Inferior parietal cortex (tissue), 1 donor: ENCODE measurements around the gene DHRS12.
"Not testable (repeated sequence)": the region's sequence is repeated elsewhere in the genome, so short reads cannot be mapped to it uniquely, and the experiment has no call there.

ENCODE experiments used
- DNase-seq: peaks from one replicate; pipeline ENCODE4 v3.0.0-alpha.2; 2016; ENCODE audit errors: extremely low spot score

The DHRS12 gene

GRCh38 chr13:51827254-51827653, 23.3 kb upstream of the DHRS12 start:
- no peak for DNase-seq

GRCh38 chr13:51826606-51827005, 22.6 kb upstream of the DHRS12 start:
- no peak for DNase-seq

- no peak for DNase-seq
Observed at GRCh38 chr13:51825681-51826254, 21.8 kb upstream of the DHRS12 start.

GRCh38 chr13:51825165-51825592, 21.2 kb upstream of the DHRS12 start:
- no peak for DNase-seq

- DNase-seq = not testable (repeated sequence)
Observed at GRCh38 chr13:51824712-51825111, 20.7 kb upstream of the DHRS12 start.

DNA sequence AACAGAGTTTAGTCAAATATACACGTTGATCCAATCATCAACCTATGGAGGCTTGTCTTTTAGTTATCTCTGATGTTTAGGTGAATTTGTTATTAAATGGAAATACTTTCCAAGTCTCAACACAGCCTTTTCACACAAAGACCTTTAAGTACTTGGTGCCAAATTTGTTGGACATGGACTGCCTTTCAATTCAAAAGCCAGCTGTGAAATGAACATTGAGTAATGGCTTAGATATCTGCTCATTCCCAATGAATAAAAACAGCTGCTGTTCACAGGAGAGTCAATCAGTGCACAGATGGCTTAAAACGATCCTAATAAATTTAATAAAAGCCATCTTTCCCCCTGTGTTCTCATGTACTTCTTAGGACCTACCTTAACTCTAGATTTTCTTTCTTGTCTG, 19.9 kb upstream of the DHRS12 start:
- no peak for DNase-seq

GRCh38 chr13:51823359-51823758, 19.4 kb upstream of the DHRS12 start:
- DNase-seq = no peak

DNA sequence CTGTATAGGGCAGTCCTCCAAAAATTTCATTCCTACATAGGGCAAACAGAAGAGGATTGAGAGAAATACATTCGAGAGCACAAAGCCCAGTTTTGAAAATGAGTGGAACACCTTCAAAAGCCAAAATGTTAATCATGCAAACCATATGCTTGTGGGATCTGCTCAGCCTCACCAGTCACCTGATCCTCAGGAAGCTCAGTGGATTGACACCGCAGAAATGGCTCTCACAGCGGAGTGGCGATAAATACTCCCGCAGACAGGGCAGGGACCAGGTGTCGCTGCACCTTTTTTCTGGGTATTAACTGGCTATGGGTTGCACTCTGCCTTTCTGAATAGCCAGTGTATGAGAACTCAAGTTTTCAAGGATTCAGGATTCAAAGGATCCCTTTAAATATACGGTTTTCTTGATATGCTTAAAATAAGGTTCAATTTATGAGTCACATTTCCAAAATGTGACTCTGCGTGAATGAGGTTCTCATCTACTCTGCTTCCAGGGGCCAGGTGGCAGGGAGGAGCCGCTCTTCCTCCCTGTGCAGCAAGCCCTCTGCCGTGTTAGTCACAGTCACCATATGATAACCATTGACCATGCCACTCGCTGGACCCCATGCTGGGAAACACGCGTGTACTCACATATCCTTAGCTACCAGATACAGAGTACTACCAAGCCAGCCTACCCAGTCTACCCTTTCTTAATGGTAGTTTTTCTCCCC, 18.3 kb upstream of the DHRS12 start:
- DNase-seq = no peak

DNA sequence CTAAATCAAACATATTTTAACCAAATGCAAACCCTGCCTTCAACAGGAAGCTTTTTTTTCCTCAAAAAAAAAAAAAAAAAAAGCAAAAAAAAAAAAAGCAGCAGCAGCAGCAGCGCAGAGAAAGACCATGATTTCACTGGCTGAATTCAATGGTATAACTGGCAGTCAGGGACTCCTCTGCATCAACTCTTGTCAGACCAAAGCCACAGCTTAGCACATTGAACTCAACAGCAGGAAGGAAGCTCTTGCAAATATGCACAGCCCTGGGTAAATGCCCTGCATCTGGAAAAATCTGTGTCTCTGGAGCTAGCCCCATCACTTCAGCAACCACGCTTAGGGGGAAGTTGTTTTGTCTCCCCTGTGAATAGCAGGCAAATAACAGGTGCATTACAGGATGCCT, 17.6 kb upstream of the DHRS12 start:
- DNase-seq = no peak

DNA sequence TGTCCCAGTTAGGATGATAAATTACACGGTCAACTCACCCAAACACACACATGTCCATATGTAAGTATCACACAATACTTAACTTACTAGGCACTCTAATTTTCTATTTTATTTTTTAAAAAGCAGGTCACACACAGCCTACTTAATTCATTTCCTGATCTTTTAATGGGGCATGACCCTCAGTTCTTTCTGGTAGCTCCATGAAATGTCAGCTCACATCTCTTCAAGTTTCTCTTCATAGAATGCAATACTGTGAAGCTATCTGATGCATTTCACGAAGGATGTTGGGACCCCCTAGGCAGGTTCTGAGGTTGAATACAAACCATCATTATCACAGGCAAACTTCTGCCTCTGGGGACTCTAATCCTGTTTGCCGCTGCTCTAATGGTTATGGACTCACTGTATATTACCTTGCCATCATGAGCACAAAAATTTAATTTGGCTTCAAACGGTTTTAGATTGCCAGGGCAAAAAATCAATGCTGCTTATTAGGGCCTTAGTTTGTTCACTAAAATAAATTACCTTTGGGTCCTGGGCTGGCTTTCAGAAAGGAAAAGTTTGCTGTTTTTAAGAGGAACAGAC, 16.1 kb upstream of the DHRS12 start:
- DNase-seq = no peak

DNA sequence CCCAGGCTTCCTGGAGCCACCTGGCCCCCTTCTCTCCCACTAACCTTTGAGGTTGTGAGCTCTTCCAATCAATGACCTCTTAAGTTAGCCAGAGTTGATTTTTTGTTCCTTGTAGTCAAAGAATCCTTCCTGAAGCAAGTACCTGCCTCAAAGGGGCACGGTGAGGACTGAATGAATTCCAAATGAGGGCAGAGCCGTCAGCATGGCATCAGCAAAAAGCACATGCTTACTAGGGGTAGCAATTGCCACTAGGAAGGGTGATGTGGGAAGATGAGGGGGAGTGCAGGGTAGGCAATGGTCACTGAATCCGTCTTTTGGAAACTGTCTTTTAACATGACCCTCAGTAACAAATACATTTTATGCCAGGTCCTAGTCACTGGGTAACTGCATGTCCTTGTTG, 15.6 kb upstream of the DHRS12 start:
- DNase-seq = no peak

GRCh38 chr13:51818781-51819511, 15.0 kb upstream of the DHRS12 start:
- no peak for DNase-seq

- DNase-seq = no peak
Observed at GRCh38 chr13:51818276-51818675, 14.3 kb upstream of the DHRS12 start.

DNA sequence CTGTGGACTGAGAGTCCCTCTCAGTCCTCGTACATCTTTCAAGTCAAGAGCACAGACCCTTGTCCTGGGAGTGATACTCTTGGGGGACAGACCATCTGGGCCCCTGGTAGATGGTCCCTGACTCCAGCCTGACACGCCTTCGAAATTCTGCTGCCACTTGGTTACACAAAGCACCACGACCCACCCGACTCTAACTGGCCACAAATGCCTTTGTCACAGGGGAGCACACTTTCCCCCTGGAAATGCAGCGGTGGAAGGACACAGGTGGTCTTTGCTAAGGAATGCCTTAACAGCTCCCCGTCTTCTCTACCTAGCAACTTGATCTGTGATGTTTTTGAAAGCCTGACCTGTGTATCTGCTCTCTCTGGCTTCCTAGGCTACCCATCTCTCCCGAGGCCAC, 13.8 kb upstream of the DHRS12 start:
- DNase-seq = no peak

GRCh38 chr13:51816604-51817249, 12.8 kb upstream of the DHRS12 start:
- DNase-seq = no peak

DNA sequence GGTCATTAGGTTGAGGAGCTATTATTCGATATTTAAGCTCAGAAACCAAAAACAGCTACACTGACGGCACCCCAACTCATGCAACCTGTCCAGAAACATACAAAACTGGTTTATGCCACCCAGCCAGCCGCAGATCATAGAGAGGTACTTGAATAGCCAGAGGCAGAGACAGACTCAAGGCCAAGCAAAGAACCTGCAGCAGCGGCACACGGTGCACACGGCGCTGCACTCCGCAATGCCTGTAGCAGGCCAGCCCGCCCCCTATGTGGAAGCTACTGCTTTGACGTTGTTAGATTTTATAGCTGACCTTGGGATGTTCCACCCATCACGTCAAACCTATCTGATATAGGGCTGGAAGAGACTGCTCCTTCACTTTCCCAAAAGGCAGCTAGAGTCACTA, 11.9 kb upstream of the DHRS12 start:
- no peak for DNase-seq

GRCh38 chr13:51814825-51815650, 11.1 kb upstream of the DHRS12 start:
- DNase-seq = peak; percentile 76

DNA sequence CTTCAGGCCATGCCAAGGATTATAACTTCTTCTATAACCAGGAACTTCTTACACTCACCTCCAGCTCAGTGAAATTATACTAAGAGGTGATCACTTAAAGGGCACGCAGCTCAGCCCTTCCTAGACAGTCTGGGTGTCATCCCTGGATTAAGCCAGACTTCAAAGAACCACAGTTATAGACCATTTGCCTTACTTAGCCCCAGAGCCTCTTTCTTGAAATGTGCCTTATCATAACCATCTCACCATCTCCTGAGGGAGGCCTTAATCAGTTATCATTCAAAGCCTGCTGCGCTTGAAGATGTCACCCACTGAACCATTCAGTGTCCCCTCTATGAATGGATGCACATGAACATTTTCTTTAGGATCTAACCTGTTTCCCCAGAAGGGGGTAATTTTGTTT, 10.1 kb upstream of the DHRS12 start:
- DNase-seq = no peak

DNA sequence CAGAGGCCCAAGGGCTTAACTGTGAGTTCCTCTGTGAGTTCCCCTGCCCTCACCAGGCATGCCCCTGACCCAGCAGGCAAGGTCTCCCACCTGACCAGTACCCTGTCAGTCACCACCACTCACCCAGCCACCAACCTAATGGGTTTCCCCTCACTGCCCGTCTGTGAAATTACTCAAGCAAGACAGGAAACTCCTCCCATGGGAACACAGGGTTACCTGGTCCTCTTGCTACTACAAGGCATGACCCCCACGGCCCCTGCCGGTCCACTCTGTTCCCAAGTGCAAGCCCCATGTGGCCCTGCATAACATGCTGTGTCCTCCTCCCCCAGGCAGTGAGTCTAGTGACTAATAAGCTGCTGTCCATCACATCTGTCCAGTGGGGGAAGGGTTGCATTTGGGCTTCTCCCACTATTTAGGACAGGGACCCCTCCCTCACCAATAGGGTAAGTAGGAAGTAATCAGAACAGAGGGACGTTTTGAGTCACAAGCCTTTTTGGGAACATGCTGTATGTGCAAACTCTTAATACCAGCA, 8.0 kb upstream of the DHRS12 start:
- no peak for DNase-seq

DNA sequence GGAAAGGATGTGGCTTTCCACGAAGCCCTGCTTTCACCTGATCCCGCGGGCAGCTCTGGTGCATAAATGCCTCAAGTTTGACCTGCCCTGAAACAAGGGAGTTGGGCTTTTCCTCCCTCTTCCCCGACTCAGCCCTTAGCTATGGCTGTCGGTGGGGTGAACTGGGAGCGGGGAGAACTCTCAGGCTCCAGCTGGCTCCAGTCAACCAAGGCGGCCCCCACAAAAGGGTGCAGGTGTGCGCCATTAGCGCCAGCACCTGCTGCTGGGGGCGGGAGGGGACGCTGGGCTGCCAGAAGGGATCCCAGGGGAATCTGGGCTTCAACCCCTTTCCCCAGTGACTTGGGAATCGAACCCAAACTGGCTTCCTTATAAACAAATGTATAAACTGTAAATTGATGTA, 7.1 kb upstream of the DHRS12 start:
- no peak for DNase-seq

DNA sequence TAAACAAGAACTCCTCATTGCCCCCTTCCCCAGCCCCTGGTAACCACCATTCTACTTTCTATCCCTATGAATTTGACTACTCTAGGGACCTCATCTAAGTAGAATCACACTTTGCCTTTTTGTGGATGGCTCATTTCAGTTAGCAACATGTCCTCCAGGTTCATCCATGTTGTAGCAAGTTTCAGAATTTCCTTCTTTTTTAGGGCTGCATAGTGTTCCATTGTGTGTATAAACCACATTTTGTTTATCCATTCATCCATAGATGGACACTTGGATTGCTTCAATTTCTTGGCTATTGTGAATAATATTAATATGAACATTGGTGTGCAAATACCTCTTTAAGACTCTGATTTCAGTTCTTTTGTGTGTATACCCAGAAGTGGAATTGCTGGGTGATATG, 4.8 kb upstream of the DHRS12 start:
- DNase-seq = no peak
